DMS153 treated with DMSO at 0.1 percent for 48 hours (cell line): ENCODE measurements around the gene ARL5C.
"Not testable (repeated sequence)": the region's sequence is repeated elsewhere in the genome, so short reads cannot be mapped to it uniquely, and the experiment has no call there.

Experiments used
- DNase-seq: peaks from one replicate; lab custom pipeline; 2025; ENCODE audit not compliant: unreplicated experiment; lab: John Stamatoyannopoulos, UW

Gene ARL5C

DNA sequence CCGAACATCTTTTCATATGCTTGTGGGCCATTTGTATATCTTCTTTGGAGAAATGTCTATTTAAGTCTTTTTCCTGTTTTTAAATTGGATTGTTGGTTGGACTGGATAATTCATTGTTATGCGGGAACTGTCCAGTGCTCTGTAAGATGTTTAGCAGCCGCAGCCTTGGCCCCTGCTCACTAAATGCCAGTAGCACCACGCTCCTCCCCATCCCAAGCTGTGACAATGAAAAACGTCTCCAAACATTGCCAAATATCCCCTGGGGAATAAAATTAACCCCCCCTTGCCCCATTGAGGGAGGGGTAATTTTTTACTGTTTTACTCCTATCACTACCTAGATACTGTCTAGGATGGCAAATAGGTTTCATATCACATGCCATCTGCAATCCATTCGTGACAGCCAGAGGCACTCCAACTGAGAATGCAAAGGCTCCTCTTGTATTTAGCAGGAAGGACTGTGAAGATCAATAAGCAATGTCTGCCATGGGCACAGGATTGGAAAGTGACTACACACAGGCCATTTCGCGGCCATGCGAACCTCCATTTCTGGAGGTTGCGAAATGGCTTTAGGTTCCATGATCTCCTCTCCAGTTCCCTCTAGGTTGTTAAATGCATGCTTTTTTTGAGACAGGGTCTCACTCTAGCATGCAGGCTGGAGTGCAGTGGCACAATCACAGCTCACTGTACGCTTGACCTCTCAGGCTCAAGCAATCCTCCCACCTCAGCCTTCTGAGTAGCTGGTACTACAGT, 23.9 kb downstream of the ARL5C start:
- DNase-seq: no peak

DNA sequence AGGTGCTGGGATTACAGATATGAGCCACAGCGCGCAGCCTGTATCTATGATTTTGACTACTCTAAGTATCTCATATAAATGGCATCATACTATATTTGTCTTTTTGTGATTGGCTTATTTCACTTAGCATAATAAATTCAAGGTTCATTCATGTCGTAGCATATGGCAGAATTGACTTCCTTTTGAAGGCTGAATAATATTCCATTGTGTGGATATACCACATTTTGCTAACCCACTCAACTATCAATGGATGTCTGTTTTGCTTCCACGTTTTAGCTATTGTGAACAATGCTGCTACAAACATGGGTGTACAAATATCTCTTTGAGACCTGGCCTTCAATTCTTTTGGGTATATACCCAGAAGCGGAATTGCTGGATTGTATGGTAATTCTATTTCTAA, 24.7 kb downstream of the ARL5C start:
- DNase-seq: no peak

DNA sequence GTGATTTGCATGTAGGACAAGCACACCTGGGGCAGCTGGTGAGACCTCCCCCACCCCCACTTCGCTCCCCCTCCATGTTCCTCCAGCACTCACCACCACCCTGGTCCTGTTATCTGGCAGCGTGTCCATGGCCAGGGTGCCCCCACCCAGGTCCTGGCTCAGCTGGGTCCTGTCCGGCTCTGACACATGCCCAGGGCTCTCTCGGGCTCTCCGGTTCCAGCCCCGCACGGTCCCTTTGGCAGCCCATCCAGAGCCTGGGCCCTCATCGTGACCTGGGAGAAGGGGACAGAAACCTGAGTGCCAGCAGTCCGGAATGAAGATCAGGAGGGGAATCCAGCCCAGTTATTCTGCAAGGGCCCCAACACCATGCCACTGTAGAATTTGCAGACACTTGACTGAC, 26.4 kb downstream of the ARL5C start:
- no peak for DNase-seq

- no peak for DNase-seq
Observed at GRCh38 chr17:39139161-39139511, 26.8 kb downstream of the ARL5C start.

DNA sequence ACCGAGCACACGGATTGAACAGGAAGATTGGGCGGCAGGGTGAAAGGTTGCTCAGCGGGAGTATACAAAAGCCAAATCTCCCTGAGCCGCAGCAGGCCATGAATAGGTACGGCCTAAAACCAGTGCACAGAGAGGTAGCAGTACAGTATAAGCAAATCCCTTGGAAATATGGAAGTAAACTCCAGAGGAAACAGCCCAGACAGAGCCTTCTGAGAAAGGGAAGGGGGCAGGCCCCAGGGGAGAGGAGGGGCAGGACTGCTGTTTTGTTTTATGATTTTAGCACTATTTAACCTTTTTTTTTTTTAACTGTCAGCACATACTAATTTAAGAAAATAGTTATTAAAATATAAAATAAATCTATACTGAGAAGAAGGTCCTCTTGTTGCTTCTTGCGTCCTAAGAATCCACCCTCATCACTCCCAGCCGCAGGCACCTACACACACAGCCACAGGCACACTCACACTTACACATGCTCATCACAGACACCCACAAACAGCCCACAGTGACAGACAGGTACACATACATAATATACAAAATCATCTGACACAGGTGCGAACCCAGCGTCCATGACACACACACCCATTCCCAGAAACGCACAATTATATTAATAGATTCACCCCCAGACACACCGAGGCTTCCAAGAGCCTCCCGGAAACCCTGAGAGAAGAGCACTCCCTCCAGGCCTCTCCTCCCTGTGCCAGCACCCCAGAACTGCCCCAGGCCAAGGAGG, 27.4 kb downstream of the ARL5C start:
- DNase-seq: no peak

- DNase-seq: no peak
Observed at GRCh38 chr17:39134878-39135277, 31.1 kb downstream of the ARL5C start.

DNA sequence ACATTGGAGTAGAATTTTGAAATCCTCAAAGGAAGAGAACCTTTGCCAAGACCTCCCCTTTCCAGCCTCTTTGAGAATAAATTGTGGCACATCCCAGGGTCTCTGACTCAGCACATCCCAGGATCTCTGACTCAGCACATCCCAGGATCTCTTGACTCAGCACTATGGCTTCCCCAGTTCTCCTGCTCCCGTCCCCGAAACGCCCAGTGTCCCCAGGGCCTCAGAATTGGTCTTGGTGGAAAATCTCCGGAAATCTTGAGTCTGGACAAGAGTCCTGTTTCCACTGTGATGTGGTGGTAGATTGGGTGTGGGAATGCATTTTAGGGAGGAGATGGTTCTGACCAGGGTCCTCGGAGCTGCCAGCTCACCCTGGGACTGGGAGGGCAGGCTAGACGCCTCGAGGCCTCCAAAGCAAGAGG, 33.8 kb downstream of the ARL5C start:
- DNase-seq: no peak

- DNase-seq: no peak
Observed at GRCh38 chr17:39131616-39132015, 34.3 kb downstream of the ARL5C start.

GRCh38 chr17:39130205-39130604, 35.8 kb downstream of the ARL5C start:
- DNase-seq: no peak

GRCh38 chr17:39129544-39129943, 36.4 kb downstream of the ARL5C start:
- not testable (repeated sequence) for DNase-seq

DNA sequence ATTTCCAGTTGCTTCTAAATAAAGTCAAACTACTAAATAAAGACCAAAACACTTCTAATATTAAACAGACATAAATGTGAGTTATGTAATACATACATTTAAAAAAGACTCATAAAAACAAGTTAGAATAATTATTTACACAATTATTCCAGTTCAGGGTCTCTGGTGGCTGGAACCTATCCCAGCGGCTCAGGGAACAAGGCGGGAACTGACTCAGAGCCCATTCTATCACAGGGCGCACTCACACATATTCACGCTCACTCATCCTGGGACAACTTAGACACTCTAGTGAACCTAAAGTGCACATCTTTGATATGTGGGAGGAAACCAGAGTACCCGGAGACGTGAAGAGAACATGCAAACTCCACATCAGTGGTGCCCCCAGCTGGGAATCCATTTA, 39.5 kb downstream of the ARL5C start:
- no peak for DNase-seq

DNA sequence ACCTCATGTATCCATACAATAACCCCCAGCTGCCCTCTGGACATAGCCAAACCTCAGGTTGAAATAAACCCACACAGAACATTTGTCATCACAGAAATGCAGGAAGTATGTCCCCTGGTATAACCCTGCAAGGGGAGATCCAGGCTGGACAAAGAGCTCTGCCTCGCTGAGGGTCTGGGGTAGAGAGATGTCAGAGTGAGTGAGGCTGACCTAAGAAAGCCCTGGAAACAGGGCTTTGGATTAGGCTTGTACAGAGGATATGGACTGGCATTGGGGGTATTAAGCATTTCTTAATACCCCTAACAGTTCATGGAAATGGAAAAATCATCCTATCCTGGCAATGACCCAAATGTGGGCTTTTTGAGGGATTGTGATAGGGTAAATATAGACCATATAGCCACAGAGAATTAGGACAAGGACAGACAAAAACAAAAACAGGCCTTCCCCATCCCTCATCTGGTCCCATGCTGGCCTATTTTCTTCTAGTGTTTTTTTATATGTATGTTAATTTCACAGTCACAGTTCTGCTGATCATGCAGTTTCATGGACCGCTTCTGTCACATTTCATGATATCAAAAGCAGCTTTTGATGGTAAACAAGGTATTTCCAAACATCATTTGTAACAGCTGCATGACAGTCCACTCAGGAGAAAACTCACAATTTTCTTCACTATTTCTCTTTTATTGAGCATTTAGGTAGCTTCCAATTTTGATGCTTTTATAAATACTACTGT, 40.7 kb downstream of the ARL5C start:
- no peak for DNase-seq

DNA sequence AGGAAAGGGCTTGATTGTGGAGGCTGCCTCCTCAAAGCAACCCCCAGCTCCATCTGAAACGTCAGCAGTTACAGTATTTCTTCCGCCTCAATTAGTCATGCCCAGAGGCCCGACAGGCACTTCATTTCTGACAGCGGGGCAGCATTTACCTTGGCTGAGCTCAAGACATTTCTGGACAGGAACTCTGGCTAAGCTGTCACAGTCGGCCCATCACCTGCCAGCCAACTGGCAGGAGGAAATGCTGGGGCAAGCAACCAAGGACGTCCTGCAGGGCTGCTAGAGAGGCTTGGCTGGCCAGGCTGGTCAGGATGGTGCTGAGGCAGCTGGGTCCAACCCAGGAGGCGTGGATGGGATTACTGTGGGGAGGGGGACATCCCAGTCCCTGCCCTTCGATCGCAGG, 42.3 kb downstream of the ARL5C start:
- no peak for DNase-seq

DNA sequence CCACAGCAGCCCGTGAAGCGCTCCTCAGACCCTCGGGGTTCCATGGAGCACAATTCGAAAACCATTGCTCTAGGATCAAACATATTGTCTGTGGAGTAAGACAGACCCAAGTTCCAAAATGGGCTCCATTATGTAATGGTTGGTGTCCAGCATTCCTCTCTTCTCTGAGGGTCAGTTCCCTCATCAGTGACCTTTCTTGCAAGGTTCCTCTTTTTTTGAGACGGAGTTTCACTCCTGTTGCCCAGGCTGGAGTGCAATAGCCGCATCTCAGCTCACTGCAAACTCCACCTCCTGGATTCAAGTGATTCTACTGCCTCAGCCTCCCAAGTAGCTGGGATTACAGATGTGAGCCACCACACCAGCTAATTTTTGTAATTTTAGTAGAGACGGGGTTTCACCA, 43.0 kb downstream of the ARL5C start:
- no peak for DNase-seq

DNA sequence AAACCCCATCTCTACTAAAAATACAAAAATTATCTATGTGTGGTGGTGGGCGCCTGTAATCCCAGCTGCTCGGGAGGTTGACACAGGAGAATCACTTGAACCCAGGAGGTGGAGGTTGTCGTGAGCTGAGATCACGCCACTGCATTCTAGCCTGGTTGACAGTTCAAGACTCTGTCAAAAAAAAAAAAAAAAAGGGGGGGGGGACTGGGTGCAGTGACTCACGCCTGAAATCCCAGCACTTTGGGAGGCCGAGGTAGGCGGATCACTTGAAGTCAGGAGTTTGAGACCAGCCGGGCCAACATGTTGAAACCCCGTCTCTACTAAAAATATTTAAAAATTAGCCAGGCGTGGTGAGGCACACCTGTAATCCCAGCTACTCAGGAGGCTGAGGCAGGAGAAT, 44.0 kb downstream of the ARL5C start:
- not testable (repeated sequence) for DNase-seq

DNA sequence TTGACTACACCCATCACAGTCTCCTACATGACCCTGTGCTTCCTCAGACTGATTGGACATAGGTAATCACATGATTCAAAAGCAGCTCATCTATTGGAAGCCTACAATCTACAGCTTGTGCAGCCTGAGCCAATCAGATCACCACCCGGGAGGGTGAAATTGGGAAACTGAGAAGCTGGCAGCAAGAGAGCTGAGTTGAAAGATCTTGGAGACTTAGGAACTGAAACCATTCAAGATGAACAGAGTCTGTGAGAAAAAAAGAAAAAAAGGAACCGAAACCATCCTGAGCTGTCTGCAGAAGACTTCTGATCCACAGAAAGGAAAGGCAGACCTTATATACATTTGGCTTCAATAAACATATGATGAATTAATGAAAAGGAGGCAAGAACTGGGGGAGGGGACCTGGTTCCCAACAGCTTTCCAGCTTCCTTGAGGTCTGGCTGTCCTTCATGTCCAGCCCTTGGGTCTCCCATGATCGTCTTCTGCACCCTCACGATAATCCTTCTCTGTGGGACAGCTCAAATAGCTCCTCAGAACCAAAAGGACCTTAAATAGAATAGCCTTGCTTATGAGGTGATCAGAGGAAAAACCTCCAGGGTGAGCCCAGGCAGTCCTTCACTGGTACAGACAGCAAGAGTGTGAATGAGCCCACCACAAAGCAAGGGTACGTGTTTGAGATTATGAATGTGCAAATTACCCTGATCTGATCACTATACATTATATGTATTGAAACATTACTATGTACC, 47.1 kb downstream of the ARL5C start:
- no peak for DNase-seq

DNA sequence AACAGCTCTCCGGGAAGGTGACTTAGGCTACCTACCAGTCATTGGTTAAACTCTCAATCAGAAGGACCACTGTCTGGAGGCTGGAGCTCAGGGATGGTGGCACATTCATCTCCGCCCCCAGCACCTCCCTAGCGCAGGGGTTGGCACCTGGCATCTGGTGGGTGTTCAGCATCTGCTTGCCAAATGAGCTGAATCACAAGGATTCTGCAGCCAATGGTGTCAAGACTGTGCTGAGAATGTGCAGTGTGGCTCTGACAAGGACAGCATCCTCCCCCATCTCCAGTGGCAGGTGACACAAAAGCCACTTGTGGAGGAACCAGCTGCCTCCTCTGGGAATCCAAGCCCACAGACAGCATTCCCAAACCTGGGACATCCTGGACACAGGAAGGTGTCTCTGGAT, 49.7 kb downstream of the ARL5C start:
- no peak for DNase-seq

GRCh38 chr17:39115135-39115534, 50.8 kb downstream of the ARL5C start:
- DNase-seq: no peak

- DNase-seq: no peak
Observed at GRCh38 chr17:39114723-39115122, 51.2 kb downstream of the ARL5C start.

DNA sequence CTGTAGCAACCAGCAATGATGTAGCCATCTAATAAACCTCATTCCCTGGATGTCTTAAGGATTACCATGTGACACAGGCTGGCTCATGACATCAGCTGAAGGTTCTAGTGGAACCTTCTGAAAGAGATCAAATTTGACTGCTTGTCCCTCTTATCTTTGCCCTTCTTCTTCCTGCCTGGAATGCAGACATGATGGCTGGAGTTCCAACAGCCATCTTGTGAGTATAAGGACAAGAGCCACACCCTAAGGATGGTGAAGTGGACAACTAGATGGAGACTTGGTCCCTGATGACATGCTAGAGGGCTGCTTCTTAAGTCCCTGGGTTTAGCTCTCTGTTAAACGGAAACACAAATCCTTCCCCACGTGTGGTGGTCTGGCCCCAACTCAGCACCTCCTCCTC, 52.1 kb downstream of the ARL5C start:
- no peak for DNase-seq

- DNase-seq: no peak
Observed at GRCh38 chr17:39110435-39111136, 55.4 kb downstream of the ARL5C start.
